ENCODE measurements around the gene SIRPG. TPM values are rescaled to one million over a fixed set of nuclear protein-coding genes. Genes with fewer than 3 reads are reported as not detected.

SIRPG gene
- total RNA-seq, 3 donors from 2014 or later (not counting 1 experiment from before 2014, with no cell fraction given), result 1.9 to 3.9 (median 3.1) TPM

DNA sequence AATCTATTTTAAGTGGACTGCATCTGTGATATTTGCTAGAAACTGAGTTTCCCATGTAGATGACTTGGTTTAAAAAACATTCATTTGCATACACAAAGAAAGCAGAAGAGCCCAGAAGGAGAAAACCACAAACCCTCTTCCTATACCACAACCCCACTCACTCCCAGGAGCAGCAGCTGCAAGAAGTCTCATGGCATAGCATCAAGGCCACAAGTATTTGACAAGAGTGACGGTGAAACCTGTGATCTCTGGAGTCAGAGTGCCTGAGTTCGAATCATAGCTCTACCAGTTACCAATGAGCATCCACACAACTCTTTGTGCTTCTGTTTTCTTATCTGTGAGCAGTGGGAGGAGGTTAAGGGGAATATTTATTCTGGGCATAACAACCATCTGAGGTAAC, 44.7 kb upstream of the SIRPG start:
- TF ChIP-seq, protein P1, sequence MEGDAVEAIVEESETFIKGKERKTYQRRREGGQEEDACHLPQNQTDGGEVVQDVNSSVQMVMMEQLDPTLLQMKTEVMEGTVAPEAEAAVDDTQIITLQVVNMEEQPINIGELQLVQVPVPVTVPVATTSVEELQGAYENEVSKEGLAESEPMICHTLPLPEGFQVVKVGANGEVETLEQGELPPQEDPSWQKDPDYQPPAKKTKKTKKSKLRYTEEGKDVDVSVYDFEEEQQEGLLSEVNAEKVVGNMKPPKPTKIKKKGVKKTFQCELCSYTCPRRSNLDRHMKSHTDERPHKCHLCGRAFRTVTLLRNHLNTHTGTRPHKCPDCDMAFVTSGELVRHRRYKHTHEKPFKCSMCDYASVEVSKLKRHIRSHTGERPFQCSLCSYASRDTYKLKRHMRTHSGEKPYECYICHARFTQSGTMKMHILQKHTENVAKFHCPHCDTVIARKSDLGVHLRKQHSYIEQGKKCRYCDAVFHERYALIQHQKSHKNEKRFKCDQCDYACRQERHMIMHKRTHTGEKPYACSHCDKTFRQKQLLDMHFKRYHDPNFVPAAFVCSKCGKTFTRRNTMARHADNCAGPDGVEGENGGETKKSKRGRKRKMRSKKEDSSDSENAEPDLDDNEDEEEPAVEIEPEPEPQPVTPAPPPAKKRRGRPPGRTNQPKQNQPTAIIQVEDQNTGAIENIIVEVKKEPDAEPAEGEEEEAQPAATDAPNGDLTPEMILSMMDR (IDR thresholded peaks at IDR 0.05), result no peak
- no peak overlapping the region for H3K4me3 Mint-ChIP-seq
- Histone ChIP-seq H3K4me1 (ENCODE audit: control insufficient read depth, insufficient read depth, low read length) (peaks cover 5% of the 10 kb centered on the region), H3K27me3 (ENCODE audit: control insufficient read depth, insufficient read depth, low read length) (no peaks in the 10 kb centered on the region), H3K4me3 (ENCODE audit: low read length) (no peak overlapping the region), H3K27ac (ENCODE audit: low read length) (no peak overlapping the region), H3K36me3 (ENCODE audit: control insufficient read depth, insufficient read depth, low read length) (no peaks in the 10 kb centered on the region), H3K9me3 (ENCODE audit: control insufficient read depth, insufficient read depth, low read length) (no peaks in the 10 kb centered on the region)
- H3K27me3 Mint-ChIP-seq (ENCODE audit: low read depth in 2 of 2), result peaks cover 7 to 41% of the 10 kb centered on the region in 2 donors
- peaks cover 2 to 3% of the 10 kb centered on the region in 2 donors for H3K4me1 Mint-ChIP-seq
- peaks cover 0 to 3% of the 10 kb centered on the region in 2 donors for H3K9me3 Mint-ChIP-seq
- ATAC-seq (no peak), DNase-seq (no peak)
- no peak overlapping the region for H3K27ac Mint-ChIP-seq
- peaks cover 15% of the 10 kb centered on the region for H3K36me3 Mint-ChIP-seq
- intact Hi-C loops (cut with micrococcal nuclease), result no loop called here
- 36% methylated on average over 1 of the region's 2 CpGs for WGBS (ENCODE audit: insufficient coverage)

- H3K4me3 ChIP-seq (ENCODE audit: low read length), result no peak overlapping the region
- ATAC-seq (no peak), DNase-seq (no peak)
- no peak overlapping the region for H3K27ac ChIP-seq (ENCODE audit: low read length)
- 82% methylated on average over 1 of the region's 1 CpG for WGBS (ENCODE audit: insufficient coverage)
- Mint-ChIP-seq H3K36me3 (peaks cover 15% of the 10 kb centered on the region), H3K27me3 (ENCODE audit: low read depth in 2 of 2) (peaks cover 7 to 34% of the 10 kb centered on the region in 2 donors), H3K4me3 (no peak overlapping the region), H3K27ac (no peak overlapping the region), H3K4me1 (peaks cover 15 to 17% of the 10 kb centered on the region in 2 donors), H3K9me3 (peaks cover 0 to 3% of the 10 kb centered on the region in 2 donors)
- intact Hi-C loops (cut with micrococcal nuclease), result no loop called here
- no peaks in the 10 kb centered on the region for H3K36me3 ChIP-seq (ENCODE audit: control insufficient read depth, insufficient read depth, low read length)
- no peaks in the 10 kb centered on the region for H3K27me3 ChIP-seq (ENCODE audit: control insufficient read depth, insufficient read depth, low read length)
- peaks cover 18% of the 10 kb centered on the region for H3K4me1 ChIP-seq (ENCODE audit: control insufficient read depth, insufficient read depth, low read length)
- TF ChIP-seq, protein P1 (IDR thresholded peaks at IDR 0.05), result no peak
- H3K9me3 ChIP-seq (ENCODE audit: control insufficient read depth, insufficient read depth, low read length), result no peaks in the 10 kb centered on the region
These were observed 43.4 kb upstream of the SIRPG start for GRCh38 chr20:1700990-1701389.

DNA sequence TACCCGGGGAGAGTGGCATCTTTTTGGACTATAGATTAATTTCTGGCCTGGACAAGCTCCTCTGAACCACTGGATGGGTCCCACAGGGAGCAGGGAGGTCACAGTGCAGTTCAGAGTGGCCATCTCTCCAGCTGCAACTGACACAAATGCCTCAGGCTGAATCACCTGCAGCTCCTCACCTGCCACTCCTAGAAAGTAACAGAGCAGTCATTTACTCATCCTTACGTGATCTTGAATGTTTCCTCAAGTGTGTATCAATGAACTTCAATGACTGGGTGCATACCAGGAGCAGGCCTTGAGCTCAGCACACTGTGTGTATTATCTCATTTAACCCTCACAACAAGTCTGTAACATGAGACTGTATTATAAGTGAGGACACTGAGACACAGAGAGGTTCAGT, 40.0 kb upstream of the SIRPG start:
- no peak overlapping the region for H3K4me3 ChIP-seq (ENCODE audit: low read length)
- ATAC-seq (no peak), DNase-seq (no peak)
- H3K27me3 ChIP-seq (ENCODE audit: control insufficient read depth, insufficient read depth, low read length), result no peaks in the 10 kb centered on the region
- no peak overlapping the region for H3K27ac Mint-ChIP-seq
- peaks cover 19% of the 10 kb centered on the region for H3K4me1 ChIP-seq (ENCODE audit: control insufficient read depth, insufficient read depth, low read length)
- H3K27ac ChIP-seq (ENCODE audit: low read length), result no peak overlapping the region
- H3K27me3 Mint-ChIP-seq (ENCODE audit: low read depth in 2 of 2), result peaks cover 10 to 29% of the 10 kb centered on the region in 2 donors
- H3K36me3 ChIP-seq (ENCODE audit: control insufficient read depth, insufficient read depth, low read length), result no peaks in the 10 kb centered on the region
- 94% methylated on average over 2 of the region's 2 CpGs for WGBS (ENCODE audit: insufficient coverage)
- intact Hi-C loops (cut with micrococcal nuclease), result no loop called here
- no peaks in the 10 kb centered on the region for H3K9me3 ChIP-seq (ENCODE audit: control insufficient read depth, insufficient read depth, low read length)
- no peak overlapping the region for H3K4me3 Mint-ChIP-seq
- H3K4me1 Mint-ChIP-seq, result peaks cover 15 to 20% of the 10 kb centered on the region in 2 donors
- no peaks in the 10 kb centered on the region for H3K36me3 Mint-ChIP-seq
- TF ChIP-seq, protein P1 (IDR thresholded peaks at IDR 0.05), result no peak
- no peaks in the 10 kb centered on the region for H3K9me3 Mint-ChIP-seq

All from natural killer cell (primary cell).